ENCODE measurements around the gene ERC2.

ERC2 gene

GRCh38 chr3:55623786-55624185 lies 844.5 kb downstream of the ERC2 start:
- no peak for TF ChIP-seq ESRRG (CRISPR knock-in tag; IDR thresholded peaks at IDR 0.05)
- no peak for TF ChIP-seq SNAI2 (CRISPR knock-in tag; IDR thresholded peaks at IDR 0.05)
- no peak for TF ChIP-seq PATZ1 (CRISPR knock-in tag; IDR thresholded peaks at IDR 0.05; ENCODE audit: borderline replicate concordance)
- no peak for TF ChIP-seq TSHZ2 (CRISPR knock-in tag; IDR thresholded peaks at IDR 0.05)
- no peak for TF ChIP-seq CSDC2 (CRISPR knock-in tag; IDR thresholded peaks at IDR 0.05)
- no peak for TF ChIP-seq RARB (CRISPR knock-in tag; IDR thresholded peaks at IDR 0.05)
- TF ChIP-seq ZFP3 (CRISPR knock-in tag; IDR thresholded peaks at IDR 0.05), result no peak
- TF ChIP-seq ZC3H10 (CRISPR knock-in tag; IDR thresholded peaks at IDR 0.05), result no peak
- no peak for TF ChIP-seq CREB5 (CRISPR knock-in tag; IDR thresholded peaks at IDR 0.05; ENCODE audit: low read depth)
- no peak for TF ChIP-seq ZNF70 (CRISPR knock-in tag; IDR thresholded peaks at IDR 0.05)
- no peak for TF ChIP-seq TOX (CRISPR knock-in tag; IDR thresholded peaks at IDR 0.05; ENCODE audit: borderline replicate concordance)
- no peak for TF ChIP-seq GLIS3 (CRISPR knock-in tag; IDR thresholded peaks at IDR 0.05)
- no peak for ATAC-seq

- no peak for TF ChIP-seq SNAI2 (CRISPR knock-in tag; IDR thresholded peaks at IDR 0.05)
- TF ChIP-seq POU6F1 (CRISPR knock-in tag; IDR thresholded peaks at IDR 0.05; ENCODE audit: borderline replicate concordance, low read depth), result no peak
- no peak for TF ChIP-seq ZNF70 (CRISPR knock-in tag; IDR thresholded peaks at IDR 0.05)
- TF ChIP-seq TCF4 (CRISPR knock-in tag; IDR thresholded peaks at IDR 0.05; ENCODE audit: borderline replicate concordance), result no peak
- no peak for TF ChIP-seq CREB5 (CRISPR knock-in tag; IDR thresholded peaks at IDR 0.05; ENCODE audit: low read depth)
- no peak for TF ChIP-seq BACH2 (CRISPR knock-in tag; IDR thresholded peaks at IDR 0.05; ENCODE audit: borderline replicate concordance)
- TF ChIP-seq OSR1 (CRISPR knock-in tag; IDR thresholded peaks at IDR 0.05), result no peak
- TF ChIP-seq ZFP3 (CRISPR knock-in tag; IDR thresholded peaks at IDR 0.05), result no peak
- TF ChIP-seq PATZ1 (CRISPR knock-in tag; IDR thresholded peaks at IDR 0.05; ENCODE audit: borderline replicate concordance), result no peak
- no peak for TF ChIP-seq CSDC2 (CRISPR knock-in tag; IDR thresholded peaks at IDR 0.05)
- ATAC-seq, result no peak
Observed at GRCh38 chr3:55622733-55623132, 845.5 kb downstream of the ERC2 start.

GRCh38 chr3:55622116-55622515 lies 846.2 kb downstream of the ERC2 start:
- peak; percentile 33; the same call in 1 of the 3 replicates for ATAC-seq
- TF ChIP-seq POU6F1 (CRISPR knock-in tag; IDR thresholded peaks at IDR 0.05; ENCODE audit: borderline replicate concordance, low read depth) (no peak), TSHZ2 (CRISPR knock-in tag; IDR thresholded peaks at IDR 0.05) (no peak), TOX (CRISPR knock-in tag; IDR thresholded peaks at IDR 0.05; ENCODE audit: borderline replicate concordance) (no peak), ARNTL (CRISPR knock-in tag; IDR thresholded peaks at IDR 0.05; ENCODE audit: borderline replicate concordance, low read depth) (no peak), CSDC2 (CRISPR knock-in tag; IDR thresholded peaks at IDR 0.05) (no peak), GLIS3 (CRISPR knock-in tag; IDR thresholded peaks at IDR 0.05) (no peak), ZNF70 (CRISPR knock-in tag; IDR thresholded peaks at IDR 0.05) (no peak), PPARA (CRISPR knock-in tag; IDR thresholded peaks at IDR 0.05; ENCODE audit: borderline replicate concordance) (no peak), CSRNP3 (CRISPR knock-in tag; IDR thresholded peaks at IDR 0.05) (no peak)

All from SK-N-SH treated with all-trans-retinoic acid at 6 μM for 48 hours (cell line).